Endothelial cell of umbilical vein (primary cell): ENCODE measurements around the gene TMEM270.

Experiments used
- CTCF ChIP-seq, 2 donors: IDR thresholded peaks; 1 replicate in 1 of 2; 2 replicates in 1 of 2; pipeline ENCODE4 v1.5.1; 2011; ENCODE audit warnings: low read length in 2 of 2, mild to moderate bottlenecking in 2 of 2, moderate library complexity in 2 of 2, control low read depth in 1 of 2, inconsistent platforms in 1 of 2, low read depth in 1 of 2; ENCODE audit not compliant: insufficient read depth in 1 of 2; ENCODE audit errors: extremely low read depth in 1 of 2
- EZH2 ChIP-seq: IDR thresholded peaks from 2 replicates; pipeline ENCODE4 v1.6.1; 2012; ENCODE audit warnings: borderline replicate concordance, low read depth, mild to moderate bottlenecking, moderate library complexity, low read length, inconsistent platforms; ENCODE audit not compliant: severe bottlenecking
- FOS ChIP-seq: IDR thresholded peaks from 2 replicates; pipeline ENCODE4 v1.6.1; 2011; ENCODE audit warnings: mild to moderate bottlenecking, low read length, moderate library complexity, borderline replicate concordance; ENCODE audit not compliant: insufficient read depth
- MAX ChIP-seq: IDR thresholded peaks from 2 replicates; pipeline ENCODE4 v1.6.1; 2011; ENCODE audit not compliant: insufficient read depth, insufficient read length
- POLR2A ChIP-seq: IDR thresholded peaks from 2 replicates; pipeline ENCODE4 v1.6.1; 2012; ENCODE audit warnings: low read depth, mild to moderate bottlenecking, control low read depth, low read length
- POLR2AphosphoS5 ChIP-seq: IDR thresholded peaks from 2 replicates; pipeline ENCODE4 v1.6.1; 2012; ENCODE audit warnings: low read depth, mild to moderate bottlenecking, control low read depth, low read length, moderate library complexity; ENCODE audit not compliant: insufficient read depth

- no peak for TF ChIP-seq EZH2
- no peak for TF ChIP-seq POLR2A
- TF ChIP-seq CTCF (IDR thresholded peaks at IDR 0.05; ENCODE audit: extremely low read depth in 1 of 2, insufficient read depth in 1 of 2, low read depth in 1 of 2, low read length in 2 of 2), result no peak
- no peak for TF ChIP-seq POLR2AphosphoS5
- no peak for TF ChIP-seq MAX
- TF ChIP-seq FOS, result no peak
Observed at GRCh38 chr7:73860859-73861258, at the start of gene TMEM270.
